OCI-LY1 (cell line): Measurements from ENCODE around the gene FTCDNL1.

Experiments used
- H2AFZ ChIP-seq: fragments of 200-600 bp; sonication (generic), shearing (Covaris generic); 2 replicates; pipeline ENCODE4 v1.6.0; 2014; ENCODE audit warnings: antibody characterized with exemption, mild to moderate bottlenecking, low read length
- H3F3A ChIP-seq: fragments of 200-600 bp; sonication (generic), shearing (Covaris generic); 2 replicates; pipeline ENCODE4 v1.6.0; 2014; ENCODE audit warnings: mild to moderate bottlenecking, antibody characterized with exemption, low read length, moderate library complexity; ENCODE audit not compliant: insufficient read depth
- H3K27ac ChIP-seq: fragments of 200-600 bp; sonication (generic); 2 replicates; pipeline ENCODE4 v1.5.1; 2014; ENCODE audit warnings: low read length, mixed run types, mild to moderate bottlenecking, low read depth; ENCODE audit not compliant: poor library complexity, severe bottlenecking
- H3K27me3 ChIP-seq: fragments of 200-600 bp; sonication (generic); 2 replicates; pipeline ENCODE4 v1.6.0; 2014; ENCODE audit warnings: antibody characterized with exemption, mild to moderate bottlenecking, low read length, moderate library complexity; ENCODE audit not compliant: insufficient read depth
- H3K36me3 ChIP-seq: fragments of 200-600 bp; sonication (generic); 2 replicates; pipeline ENCODE4 v1.6.1; 2014; ENCODE audit warnings: mild to moderate bottlenecking, antibody characterized with exemption, low read length, moderate library complexity, mixed read lengths; ENCODE audit not compliant: insufficient read depth
- H3K4me1 ChIP-seq: fragments of 200-600 bp; sonication (generic); 2 replicates; pipeline ENCODE4 v1.5.1; 2014; ENCODE audit warnings: mild to moderate bottlenecking, low read length, moderate library complexity; ENCODE audit not compliant: insufficient read depth, severe bottlenecking
- H3K4me2 ChIP-seq: fragments of 200-600 bp; sonication (generic), shearing (Covaris generic); 2 replicates; pipeline ENCODE4 v1.6.1; 2014; ENCODE audit warnings: low read length
- H3K4me3 ChIP-seq: fragments of 200-600 bp; sonication (generic); 2 replicates; pipeline ENCODE4 v1.5.1; 2014; ENCODE audit warnings: low read length, low read depth, mild to moderate bottlenecking, mixed read lengths; ENCODE audit not compliant: poor library complexity, severe bottlenecking
- H3K79me2 ChIP-seq: fragments of 200-600 bp; shearing (Covaris generic); 2 replicates; pipeline ENCODE4 v1.6.1; 2016; ENCODE audit warnings: mixed run types, low read length, mixed read lengths; ENCODE audit not compliant: insufficient read depth
- H3K9ac ChIP-seq: fragments of 200-600 bp; sonication (generic), shearing (Covaris generic); 2 replicates; pipeline ENCODE4 v1.6.1; 2014; ENCODE audit warnings: mild to moderate bottlenecking, low read length, mixed read lengths
- H3K9me2 ChIP-seq: fragments of 200-600 bp; sonication (generic), shearing (Covaris generic); 2 replicates; pipeline ENCODE4 v1.6.1; 2014; ENCODE audit warnings: low read depth, mild to moderate bottlenecking, low read length, mixed read lengths
- H3K9me3 ChIP-seq: fragments of 200-600 bp; shearing (Covaris generic); 2 replicates; pipeline ENCODE4 v1.6.1; 2014; ENCODE audit warnings: low read length, mixed read lengths
- H4K20me1 ChIP-seq: fragments of 200-600 bp; sonication (generic), shearing (Covaris generic); 2 replicates; pipeline ENCODE4 v1.6.0; 2016; ENCODE audit warnings: mild to moderate bottlenecking, low read length; ENCODE audit not compliant: insufficient read depth
- CTCF ChIP-seq: fragments of 200-600 bp; sonication (generic), shearing (Covaris generic); IDR thresholded peaks from 2 replicates; pipeline ENCODE4 v1.5.1; 2017; ENCODE audit warnings: mild to moderate bottlenecking, antibody characterized with exemption, low read length, moderate library complexity, mixed read lengths
- EZH2 ChIP-seq: fragments of 200-600 bp; sonication (generic), shearing (Covaris generic); IDR thresholded peaks from 2 replicates; pipeline ENCODE4 v1.8.0; 2017; ENCODE audit warnings: borderline replicate concordance, mixed run types, mild to moderate bottlenecking, antibody characterized with exemption, low read length, moderate library complexity, mixed read lengths

FTCDNL1 gene

GRCh38 chr2:199814817-199815211, 36.2 kb downstream of the FTCDNL1 start:
- Histone ChIP-seq H3K4me2 (no peak overlapping the region), H3K79me2 (no peaks in the 10 kb centered on the region), H3K9me3 (no peaks in the 10 kb centered on the region), H3K9me2 (no peaks in the 10 kb centered on the region), H3K4me3 (no peak overlapping the region), H3K27me3 (no peaks in the 10 kb centered on the region), H3K36me3 (no peaks in the 10 kb centered on the region), H4K20me1 (no peaks in the 10 kb centered on the region), H3K4me1 (no peaks in the 10 kb centered on the region), H2AFZ (no peak overlapping the region), H3F3A (no peaks in the 10 kb centered on the region), H3K27ac (no peak overlapping the region), H3K9ac (no peak overlapping the region)
- no peak for TF ChIP-seq EZH2
- TF ChIP-seq CTCF, result no peak

- Histone ChIP-seq H4K20me1 (no peaks in the 10 kb centered on the region), H3K4me1 (no peaks in the 10 kb centered on the region), H3K27me3 (no peaks in the 10 kb centered on the region), H3K9ac (no peak overlapping the region), H3K9me3 (no peaks in the 10 kb centered on the region), H3F3A (no peaks in the 10 kb centered on the region), H3K79me2 (no peaks in the 10 kb centered on the region), H3K9me2 (no peaks in the 10 kb centered on the region), H2AFZ (no peak overlapping the region), H3K36me3 (no peaks in the 10 kb centered on the region), H3K4me3 (no peak overlapping the region), H3K27ac (no peak overlapping the region), H3K4me2 (no peak overlapping the region)
- no peak for TF ChIP-seq CTCF
- no peak for TF ChIP-seq EZH2
Measured at GRCh38 chr2:199814101-199814816, 36.7 kb downstream of the FTCDNL1 start.

- Histone ChIP-seq H3K79me2 (no peaks in the 10 kb centered on the region), H3K9me3 (no peaks in the 10 kb centered on the region), H3K4me3 (no peak overlapping the region), H3K36me3 (no peaks in the 10 kb centered on the region), H3K27ac (no peak overlapping the region), H3K9ac (no peak overlapping the region), H4K20me1 (no peaks in the 10 kb centered on the region), H3K9me2 (no peaks in the 10 kb centered on the region), H3F3A (no peaks in the 10 kb centered on the region), H3K27me3 (no peaks in the 10 kb centered on the region), H3K4me1 (no peaks in the 10 kb centered on the region), H2AFZ (no peak overlapping the region), H3K4me2 (no peak overlapping the region)
- TF ChIP-seq EZH2 (no peak), CTCF (no peak)
Measured at GRCh38 chr2:199812493-199812892, 38.5 kb downstream of the FTCDNL1 start.
